ENCODE data around the gene CEP85L. TPM values are rescaled to one million over a fixed set of nuclear protein-coding genes. Genes with fewer than 3 reads are reported as not detected.

CEP85L gene
- total and polyA plus RNA-seq, 10 donors = 6.3 to 46.5 (median 30.7) TPM

- DNase-seq = no peak
- Histone ChIP-seq H3K4me3 (no peak overlapping the region), H3K27ac (peak overlapping the region in 1 of 8 donors; percentile 6), H3K4me1 (peaks cover 0 to 22% (median 12%) of the 10 kb centered on the region in 6 donors), H3K36me3 (peaks cover 0 to 75% (median 14%) of the 10 kb centered on the region in 6 donors), H3K27me3 (replicated peaks in 1 of 7) (no peaks in the 10 kb centered on the region), H3K9me3 (peaks cover 18 to 83% (median 80%) of the 10 kb centered on the region in 8 donors)
- WGBS, 5 donors = 62 to 82% (median 67%) methylated on average over 4 of the region's 4 CpGs
- no peak for TF ChIP-seq POLR2A (IDR thresholded peaks at IDR 0.05)
- TF ChIP-seq CTCF (IDR thresholded peaks at IDR 0.05 in 8 of 11, conservative IDR thresholded peaks at IDR 0.05 in 3 of 11) = no peak
- no peak for TF ChIP-seq POLR2AphosphoS5 (IDR thresholded peaks at IDR 0.05)
- intact Hi-C loops (cut with DNase I; ENCODE audit: low total_unique reads) = loop anchor here (10.0 kb wide), 1 partner anchor 207 kb away; no protein-coding TSS in a partner anchor
These were observed 73.4 kb downstream of the CEP85L start for GRCh38 chr6:118577972-118578371.

GRCh38 chr6:118574051-118574865, 77.1 kb downstream of the CEP85L start:
- Histone ChIP-seq H3K27ac (no peak overlapping the region), H3K9me3 (peaks cover 18 to 70% (median 64%) of the 10 kb centered on the region in 8 donors), H3K27me3 (replicated peaks in 1 of 7) (no peaks in the 10 kb centered on the region), H3K4me3 (no peak overlapping the region), H3K36me3 (peaks cover 0 to 63% (median 14%) of the 10 kb centered on the region in 6 donors), H3K4me1 (no peaks in the 10 kb centered on the region)
- no peak for TF ChIP-seq POLR2A (IDR thresholded peaks at IDR 0.05)
- TF ChIP-seq POLR2AphosphoS5 (IDR thresholded peaks at IDR 0.05) = no peak
- no peak for TF ChIP-seq CTCF (IDR thresholded peaks at IDR 0.05 in 8 of 11, conservative IDR thresholded peaks at IDR 0.05 in 3 of 11)
- DNase-seq = no peak
- 95 to 98% (median 96%) methylated on average over 13 of the region's 13 CpGs for WGBS, 5 donors
- intact Hi-C loops (cut with DNase I; ENCODE audit: low total_unique reads) = loop anchor here (10.0 kb wide), 1 partner anchor 211 kb away; no protein-coding TSS in a partner anchor

DNA sequence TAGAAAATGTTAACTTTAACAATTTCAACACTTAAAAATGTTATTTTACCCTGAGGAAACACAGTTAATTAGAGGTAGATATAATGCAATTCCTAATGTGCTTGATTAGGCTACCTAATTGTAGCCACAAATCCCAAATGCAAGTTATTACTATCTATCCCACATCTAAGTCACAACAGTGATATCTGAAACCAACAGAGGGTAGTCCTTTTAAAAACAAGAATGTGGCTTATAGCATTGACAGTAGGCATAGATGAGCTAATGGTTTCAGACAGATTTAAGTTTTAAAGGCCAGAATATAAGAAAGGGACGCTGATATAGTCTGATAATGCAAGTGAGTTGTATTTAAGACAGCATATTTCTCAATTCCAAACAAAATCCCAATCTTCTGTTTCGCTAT, 80.3 kb downstream of the CEP85L start:
- no peaks in the 10 kb centered on the region for H3K4me1 ChIP-seq
- 92 to 97% (median 93%) methylated on average over 2 of the region's 2 CpGs for WGBS, 5 donors
- H3K9me3 ChIP-seq = peaks cover 10 to 38% (median 33%) of the 10 kb centered on the region in 8 donors
- H3K36me3 ChIP-seq = peaks cover 0 to 37% (median 14%) of the 10 kb centered on the region in 6 donors
- TF ChIP-seq CTCF (IDR thresholded peaks at IDR 0.05 in 8 of 11, conservative IDR thresholded peaks at IDR 0.05 in 3 of 11) = no peak
- TF ChIP-seq POLR2AphosphoS5 (IDR thresholded peaks at IDR 0.05) = no peak
- TF ChIP-seq POLR2A (IDR thresholded peaks at IDR 0.05) = no peak
- H3K27ac ChIP-seq = no peak overlapping the region
- no peak overlapping the region for H3K4me3 ChIP-seq
- no peak for DNase-seq
- H3K27me3 ChIP-seq (replicated peaks in 1 of 7) = no peaks in the 10 kb centered on the region
- intact Hi-C loops (cut with DNase I; ENCODE audit: low total_unique reads) = loop anchor here (10.0 kb wide), 1 partner anchor 214 kb away; no protein-coding TSS in a partner anchor

DNA sequence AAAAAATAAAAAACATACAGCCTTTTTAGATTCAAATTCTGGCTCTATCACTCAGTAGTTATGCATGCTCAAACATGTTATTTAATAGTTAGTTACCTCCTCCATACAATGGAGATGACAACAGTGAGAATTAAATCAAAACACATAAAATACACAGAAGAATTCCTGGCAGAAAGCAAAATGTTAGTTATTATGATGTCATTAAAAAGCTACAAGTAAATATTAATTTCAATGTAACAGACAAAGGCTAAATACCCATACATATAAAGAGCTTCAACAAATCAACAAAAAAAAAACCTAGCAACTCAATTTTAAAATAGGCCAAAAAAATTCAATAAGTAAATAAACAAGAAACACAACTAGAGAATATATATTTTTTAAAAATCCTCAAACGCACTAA, 81.9 kb downstream of the CEP85L start:
- Histone ChIP-seq H3K4me3 (no peak overlapping the region), H3K9me3 (peaks cover 7 to 22% (median 17%) of the 10 kb centered on the region in 8 donors), H3K36me3 (peaks cover 0 to 37% (median 4%) of the 10 kb centered on the region in 6 donors), H3K27ac (no peak overlapping the region), H3K27me3 (replicated peaks in 1 of 7) (no peaks in the 10 kb centered on the region), H3K4me1 (peaks cover 0 to 12% (median 4%) of the 10 kb centered on the region in 6 donors)
- WGBS, 5 donors = 93 to 100% (median 94%) methylated on average over 1 of the region's 1 CpG
- no peak for TF ChIP-seq POLR2A (IDR thresholded peaks at IDR 0.05)
- no peak for TF ChIP-seq POLR2AphosphoS5 (IDR thresholded peaks at IDR 0.05)
- TF ChIP-seq CTCF (IDR thresholded peaks at IDR 0.05 in 8 of 11, conservative IDR thresholded peaks at IDR 0.05 in 3 of 11) = no peak
- intact Hi-C loops (cut with DNase I; ENCODE audit: low total_unique reads) = no loop called here
- no peak for DNase-seq
